A549 (cell line): ENCODE data around the gene ATP6AP2. TPM values are rescaled to one million over a fixed set of nuclear protein-coding genes. Genes with fewer than 3 reads are reported as not detected.
A peak's percentile ranks its signal among the peaks of the same experiment; 100 is the strongest.

Experiments used
- ATAC-seq, 2 experiments: fragments of 200-7000 bp in 1 of 2; fragments of >200 bp in 1 of 2; cut with Nextera tagmentation in 1 of 2; cut with Tn5 transposase in 1 of 2; 3 replicates each; pipeline versions ENCODE4 v1.8.0 to v1.9.1; 2018 to 2020; ENCODE audit warnings: mild to moderate bottlenecking in 1 of 2, moderate library complexity in 1 of 2
- CTCF ChIA-PET: fragments of 300-600 bp; sonication (Branson Sonifier 250); formaldehyde crosslinking; extraction: SDS; loops from one replicate; lab custom pipeline; 2021; ENCODE audit warnings: antibody characterized with exemption, inconsistent platforms; lab: Yijun Ruan, JAX
- POLR2A ChIA-PET: fragments of 350-600 bp; formaldehyde crosslinking; extraction: SDS; loops from one replicate; lab custom pipeline; 2021; ENCODE audit warnings: antibody characterized with exemption, inconsistent platforms; lab: Yijun Ruan, JAX
- DNase-seq, 2 experiments: peaks; one replicate each; pipeline versions ENCODE4 v3.0.0 to v3.0.0-alpha.2; 2011 to 2016; ENCODE audit warnings: low read depth in 1 of 2, low spot score in 1 of 2
- FAIRE-seq: peaks from 2 replicates; lab custom pipeline; 2011; peaks lifted over from hg19 to GRCh38; lab: Jason Lieb, UNC
- H3K27ac ChIP-seq, 2 experiments: fragments of >200 bp; sonication (Bioruptor Twin); formaldehyde crosslinking; 3 replicates each; pipeline ENCODE4 v1.5.1; 2016 to 2017
- H3K4me1 ChIP-seq: fragments of >200 bp; sonication (Bioruptor Twin); formaldehyde crosslinking; 3 replicates; pipeline ENCODE4 v1.6.1; 2016
- H3K4me2 ChIP-seq: fragments of >200 bp; sonication (Bioruptor Twin); formaldehyde crosslinking; 3 replicates; pipeline ENCODE4 v1.6.1; 2016
- H3K4me3 ChIP-seq: fragments of >200 bp; sonication (Bioruptor Twin); formaldehyde crosslinking; 3 replicates; pipeline ENCODE4 v1.5.1; 2016
- H3K9me3 ChIP-seq: fragments of >200 bp; sonication (Bioruptor Twin); formaldehyde crosslinking; 3 replicates; pipeline ENCODE4 v1.6.1; 2016
- ATOH8 ChIP-seq: fragments of 250-450 bp; sonication (Bioruptor Pico); IDR thresholded peaks from 2 replicates; pipeline ENCODE4 v1.5.0; 2020; ENCODE audit warnings: low read depth, mild to moderate bottlenecking, moderate library complexity
- BHLHE40 ChIP-seq: IDR thresholded peaks from 2 replicates; pipeline ENCODE4 v1.6.1; 2012; ENCODE audit warnings: low read depth, low read length, inconsistent platforms
- CBX8 ChIP-seq: fragments of 200-600 bp; sonication (generic); IDR thresholded peaks from 2 replicates; pipeline ENCODE4 v1.6.1; 2016
- CEBPB ChIP-seq, 2 experiments: fragments of >200 bp in 1 of 2; sonication (Bioruptor Twin) in 1 of 2; formaldehyde crosslinking in 1 of 2; IDR thresholded peaks; 2 replicates each; pipeline ENCODE4 v1.6.1; 2012 to 2016
- CHD2 ChIP-seq: fragments of 150-350 bp; IDR thresholded peaks from 2 replicates; pipeline ENCODE4 v1.6.1; 2014; ENCODE audit warnings: low read length; ENCODE audit not compliant: partially characterized antibody
- CHD4 ChIP-seq: fragments of 200-600 bp; sonication (generic); IDR thresholded peaks from 2 replicates; pipeline ENCODE4 v1.6.1; 2016; ENCODE audit warnings: antibody characterized with exemption, mild to moderate bottlenecking, borderline replicate concordance
- CTCF ChIP-seq: fragments of >200 bp; sonication (Bioruptor Twin); formaldehyde crosslinking; IDR thresholded peaks from 3 replicates; pipeline ENCODE4 v1.5.1; 2016
- EHF ChIP-seq: fragments of 250-450 bp; sonication (Bioruptor Pico); IDR thresholded peaks from 2 replicates; pipeline ENCODE4 v1.5.0; 2020; ENCODE audit warnings: mild to moderate bottlenecking
- ESRRA ChIP-seq: fragments of 150-350 bp; IDR thresholded peaks from 2 replicates; pipeline ENCODE4 v1.6.1; 2014; ENCODE audit warnings: mild to moderate bottlenecking, low read length, borderline replicate concordance
- FOSL2 ChIP-seq, 2 experiments: fragments of 450-650 bp in 1 of 2; fragments of >200 bp in 1 of 2; sonication (Bioruptor Twin) in 1 of 2; formaldehyde crosslinking; IDR thresholded peaks; 2 replicates each; pipeline versions ENCODE4 v1.5.0 to v1.6.1; 2016 to 2020; ENCODE audit warnings: mild to moderate bottlenecking in 1 of 2, moderate library complexity in 1 of 2
- HDAC2 ChIP-seq: fragments of 200-600 bp; sonication (generic); IDR thresholded peaks from 2 replicates; pipeline ENCODE4 v1.6.1; 2016
- HOXA7 ChIP-seq: fragments of 250-450 bp; sonication (Bioruptor Pico); IDR thresholded peaks from 2 replicates; pipeline ENCODE4 v1.5.0; 2020; ENCODE audit warnings: mild to moderate bottlenecking, moderate library complexity
- HOXB13 ChIP-seq: fragments of 250-450 bp; sonication (Bioruptor Pico); IDR thresholded peaks from 2 replicates; pipeline ENCODE4 v1.5.0; 2020; ENCODE audit warnings: low read depth, mild to moderate bottlenecking, moderate library complexity
- JUN ChIP-seq, 2 experiments: fragments of >200 bp; sonication (Bioruptor Twin); formaldehyde crosslinking; IDR thresholded peaks; 2 replicates in 1 of 2; 3 replicates in 1 of 2; pipeline ENCODE4 v1.6.1; 2016 to 2017
- JUNB ChIP-seq: fragments of >200 bp; sonication (Bioruptor Twin); formaldehyde crosslinking; IDR thresholded peaks from 2 replicates; pipeline ENCODE4 v1.6.1; 2016
- KDM5A ChIP-seq: fragments of 200-600 bp; sonication (generic); IDR thresholded peaks from 2 replicates; pipeline ENCODE4 v1.6.1; 2016; ENCODE audit warnings: antibody characterized with exemption, mild to moderate bottlenecking
- MAZ ChIP-seq: fragments of 150-350 bp; IDR thresholded peaks from 2 replicates; pipeline ENCODE4 v1.6.1; 2014; ENCODE audit warnings: antibody characterized with exemption, low read depth, low read length, borderline replicate concordance
- NFE2L2 ChIP-seq: fragments of 150-350 bp; conservative IDR thresholded peaks from 2 replicates; pipeline ENCODE4 v1.6.1; 2014; ENCODE audit warnings: low read length
- PBX3 ChIP-seq: IDR thresholded peaks from 2 replicates; pipeline ENCODE4 v1.6.1; 2012
- PHF8 ChIP-seq: fragments of 200-600 bp; sonication (generic); IDR thresholded peaks from 2 replicates; pipeline ENCODE4 v1.6.1; 2016; ENCODE audit warnings: low read depth, mild to moderate bottlenecking, antibody characterized with exemption, moderate library complexity, borderline replicate concordance
- RARB ChIP-seq: fragments of 250-450 bp; sonication (Bioruptor Pico); IDR thresholded peaks from 2 replicates; pipeline ENCODE4 v1.8.0; 2021; ENCODE audit warnings: mild to moderate bottlenecking, moderate library complexity
- RCOR1 ChIP-seq: fragments of 150-350 bp; IDR thresholded peaks from 2 replicates; pipeline ENCODE4 v1.6.1; 2014; ENCODE audit warnings: antibody characterized with exemption, low read length, low read depth
- RFX5 ChIP-seq: fragments of 450-650 bp; IDR thresholded peaks from 2 replicates; pipeline ENCODE4 v1.7.1; 2014; ENCODE audit warnings: antibody characterized with exemption, mild to moderate bottlenecking, moderate library complexity
- RNF2 ChIP-seq: fragments of 200-600 bp; sonication (generic); IDR thresholded peaks from 2 replicates; pipeline ENCODE4 v1.6.1; 2016; ENCODE audit warnings: low read depth, mild to moderate bottlenecking, antibody characterized with exemption, moderate library complexity, borderline replicate concordance
- SREBF2 ChIP-seq: fragments of 450-650 bp; IDR thresholded peaks from 2 replicates; pipeline ENCODE4 v1.6.1; 2014; ENCODE audit warnings: mild to moderate bottlenecking, moderate library complexity
- WGBS: methylation state at CpG from one replicate; pipeline ENCODE4 v1.1.6; 2017; ENCODE audit errors: missing lambda C conversion rate; 5-methylcytosine and 5-hydroxymethylcytosine counted together
- polyA plus RNA-seq, 4 experiments: library from polyadenylated mRNA; depleted of rRNA in 3 of 4; stranded (reverse); fragments of >200 nt; fragmentation: RNase III in 1 of 4; extraction: RNeasy Plus Mini Kit Qiagen cat#74134 plus additional on column Dnase treatment in 1 of 4; gene quantifications; 2 replicates in 3 of 4; 3 replicates in 1 of 4; pipeline ENCODE4 v1.2.3, GENCODE V29; 2011 to 2017
- TF ChIP-seq, protein P1 (sequence below): fragments of >200 bp; sonication (Bioruptor Twin); formaldehyde crosslinking; IDR thresholded peaks from 3 replicates; pipeline ENCODE4 v1.6.1; 2016

The ATP6AP2 gene
- polyA plus RNA-seq, 2 of the 4 experiments (the other 2 are of a cell fraction): 133 to 202 TPM

DNA sequence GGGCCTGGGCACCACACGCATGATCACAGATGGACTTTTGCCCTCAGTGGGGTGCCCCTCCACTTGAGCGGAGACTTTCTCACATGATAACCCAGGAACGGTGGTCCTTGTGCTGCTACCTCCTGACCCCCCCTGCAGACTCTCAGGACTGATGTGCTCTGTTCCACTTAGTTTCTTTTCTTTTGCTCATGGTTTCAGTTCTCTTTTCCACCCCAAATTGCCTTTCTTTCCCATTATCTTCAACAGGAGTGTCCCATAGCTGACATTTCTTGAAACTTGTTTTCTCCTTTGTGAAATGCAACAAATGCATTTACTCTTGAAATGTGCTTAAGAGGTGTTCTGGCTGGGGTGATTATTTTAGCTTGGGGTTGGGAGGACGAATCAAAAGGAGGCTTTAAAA lies 51.4 kb downstream of the ATP6AP2 start (continued):
- TF ChIP-seq CTCF (no peak), KDM5A (no peak)

DNA sequence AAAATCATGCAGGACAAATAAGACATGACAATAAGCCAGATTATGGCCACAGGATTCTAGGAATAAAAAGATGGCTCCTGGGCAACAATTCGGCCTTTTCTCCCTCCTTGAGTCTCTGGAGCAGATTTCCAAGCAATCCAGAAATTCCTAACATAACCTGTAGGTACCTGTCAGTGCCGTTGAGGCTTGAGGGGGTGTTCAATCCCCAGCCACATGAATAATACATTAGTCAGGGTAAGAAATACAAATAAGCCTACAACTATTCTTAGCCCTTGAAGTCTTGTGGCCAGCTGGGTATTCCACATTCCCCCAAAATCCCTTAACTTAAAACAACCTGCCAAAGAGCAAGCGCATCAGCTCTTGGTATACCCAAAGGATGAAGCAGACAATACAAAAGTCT lies 56.9 kb downstream of the ATP6AP2 start:
- WGBS: 68% methylated on average over 3 of the region's 3 CpGs
- DNase-seq: no peak
- H3K27ac ChIP-seq: no peak overlapping the region
- TF ChIP-seq RCOR1: no peak
- TF ChIP-seq FOSL2 (IDR thresholded peaks at IDR 0.05): no peak
- no peak for TF ChIP-seq FOSL2 (CRISPR knock-in tag; IDR thresholded peaks at IDR 0.05)
- TF ChIP-seq MAZ: no peak
- no peak for TF ChIP-seq SREBF2
- no peak for TF ChIP-seq HOXA7
- TF ChIP-seq NFE2L2: no peak
- TF ChIP-seq CEBPB (IDR thresholded peaks at IDR 0.05): no peak
- no peak for TF ChIP-seq ESRRA
- TF ChIP-seq HDAC2: no peak
- no peak for TF ChIP-seq CBX8
- no peak for TF ChIP-seq ATOH8 (CRISPR knock-in tag)
- TF ChIP-seq, all 56 proteins: peak for 0
- Histone ChIP-seq H3K9me3 (no peaks in the 10 kb centered on the region), H3K4me3 (no peak overlapping the region), H3K4me2 (no peak overlapping the region), H3K4me1 (no peaks in the 10 kb centered on the region)
- ChIA-PET POLR2A (no interaction called here), CTCF (no interaction called here)
- FAIRE-seq (no peak), ATAC-seq (no peak)

- WGBS: 85% methylated on average over 5 of the region's 5 CpGs
- ChIA-PET POLR2A (no interaction called here), CTCF (no interaction called here)
- no peak for ATAC-seq
- no peak overlapping the region for H3K27ac ChIP-seq
- H3K9me3 ChIP-seq: no peaks in the 10 kb centered on the region
- H3K4me1 ChIP-seq: peaks cover 19% of the 10 kb centered on the region
- TF ChIP-seq JUN (IDR thresholded peaks at IDR 0.05) (no peak), JUNB (no peak), BHLHE40 (no peak), RNF2 (no peak)
- H3K4me2 ChIP-seq: peak overlapping the region; percentile 52; the same call in 2 of the 3 replicates
- H3K4me3 ChIP-seq: no peak overlapping the region
- no peak for DNase-seq
- no peak for FAIRE-seq
Observed at GRCh38 chrX:40644176-40644575, 63.4 kb downstream of the ATP6AP2 start.

GRCh38 chrX:40644821-40645358 lies 64.1 kb downstream of the ATP6AP2 start:
- no peaks in the 10 kb centered on the region for H3K9me3 ChIP-seq
- peaks cover 19% of the 10 kb centered on the region for H3K4me1 ChIP-seq
- FAIRE-seq (no peak), DNase-seq (peak in 1 of 2 experiments; percentile 6), ATAC-seq (peak in 1 of 2 experiments; percentile 17; a peak in 3 of 6 replicates)
- WGBS: 69% methylated on average over 4 of the region's 4 CpGs
- H3K27ac ChIP-seq: peak overlapping the region in 1 of 2 experiments; percentile 69; a peak in 3 of 6 replicates
- H3K4me3 ChIP-seq: peak overlapping the region; percentile 15; the same call in 1 of the 3 replicates
- H3K4me2 ChIP-seq: peak overlapping the region; percentile 52
- POLR2A ChIA-PET: no interaction called here
- CTCF ChIA-PET: no interaction called here
- no peak for TF ChIP-seq PHF8
- no peak for TF ChIP-seq RARB (CRISPR knock-in tag)
- TF ChIP-seq EHF (CRISPR knock-in tag): no peak
- no peak for TF ChIP-seq CHD4
- no peak for TF ChIP-seq CBX8
- no peak for TF ChIP-seq NFE2L2
- TF ChIP-seq JUN (IDR thresholded peaks at IDR 0.05): no peak
- TF ChIP-seq, protein P1, sequence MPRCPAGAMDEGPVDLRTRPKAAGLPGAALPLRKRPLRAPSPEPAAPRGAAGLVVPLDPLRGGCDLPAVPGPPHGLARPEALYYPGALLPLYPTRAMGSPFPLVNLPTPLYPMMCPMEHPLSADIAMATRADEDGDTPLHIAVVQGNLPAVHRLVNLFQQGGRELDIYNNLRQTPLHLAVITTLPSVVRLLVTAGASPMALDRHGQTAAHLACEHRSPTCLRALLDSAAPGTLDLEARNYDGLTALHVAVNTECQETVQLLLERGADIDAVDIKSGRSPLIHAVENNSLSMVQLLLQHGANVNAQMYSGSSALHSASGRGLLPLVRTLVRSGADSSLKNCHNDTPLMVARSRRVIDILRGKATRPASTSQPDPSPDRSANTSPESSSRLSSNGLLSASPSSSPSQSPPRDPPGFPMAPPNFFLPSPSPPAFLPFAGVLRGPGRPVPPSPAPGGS: no peak
- TF ChIP-seq CHD2: no peak
- no peak for TF ChIP-seq MAZ
- TF ChIP-seq SREBF2: no peak
- no peak for TF ChIP-seq PBX3
- TF ChIP-seq RFX5: no peak
- no peak for TF ChIP-seq HOXB13 (CRISPR knock-in tag)
- TF ChIP-seq CTCF: no peak
